Esophagus muscularis mucosa (tissue), 4 donors: ENCODE results near the gene FADD. TPM values are rescaled to one million over a fixed set of nuclear protein-coding genes. Genes with fewer than 3 reads are reported as not detected.

Experiments used
- DNase-seq: peaks from one replicate; pipeline ENCODE4 v3.0.0-alpha.2; 2017; ENCODE audit errors: extremely low spot score
- H3K27ac ChIP-seq, 4 donors: fragments of 200-600 bp; sonication (generic); replicated peaks in 1 of 4; 1 replicate in 3 of 4; 2 replicates in 1 of 4; pipeline ENCODE4 v1.5.1; 2016 to 2019; ENCODE audit warnings: mild to moderate bottlenecking in 1 of 4
- H3K27me3 ChIP-seq, 4 donors: fragments of 200-600 bp; sonication (generic); one replicate each; pipeline versions ENCODE4 v1.5.1 to v1.6.0; 2016 to 2019
- H3K36me3 ChIP-seq, 4 donors: fragments of 200-600 bp; sonication (generic); one replicate each; pipeline ENCODE4 v1.5.1; 2016 to 2019
- H3K4me1 ChIP-seq, 4 donors: fragments of 200-600 bp; sonication (generic); one replicate each; pipeline ENCODE4 v1.5.1; 2016 to 2019
- H3K4me3 ChIP-seq, 4 donors: fragments of 200-600 bp; sonication (generic); 1 replicate in 2 of 4; 2 replicates in 2 of 4; pipeline ENCODE4 v1.5.1; 2016 to 2019; ENCODE audit warnings: mild to moderate bottlenecking in 4 of 4, moderate library complexity in 1 of 4
- H3K9me3 ChIP-seq, 4 donors: fragments of 200-600 bp; sonication (generic); 1 replicate in 3 of 4; 2 replicates in 1 of 4; pipeline ENCODE4 v1.5.1; 2016 to 2019
- CTCF ChIP-seq, 3 experiments: fragments of 200-600 bp in 2 of 3; fragments of 450-650 bp in 1 of 3; sonication (generic) in 2 of 3; IDR thresholded peaks; one replicate each; pipeline ENCODE4 v1.5.1; 2017 to 2019; ENCODE audit warnings: antibody characterized with exemption in 3 of 3, mild to moderate bottlenecking in 2 of 3, moderate library complexity in 1 of 3
- EP300 ChIP-seq: sonication (generic); formaldehyde crosslinking; IDR thresholded peaks from one replicate; pipeline ENCODE4 v1.6.1; 2017; ENCODE audit warnings: antibody characterized with exemption
- POLR2A ChIP-seq: fragments of 450-650 bp; IDR thresholded peaks from one replicate; pipeline ENCODE4 v1.6.1; 2017; ENCODE audit warnings: antibody characterized with exemption, moderate library complexity, mild to moderate bottlenecking, low read depth
- POLR2AphosphoS5 ChIP-seq, 2 donors: sonication (generic); formaldehyde crosslinking; IDR thresholded peaks; one replicate each; pipeline ENCODE4 v1.6.1; 2017; ENCODE audit warnings: antibody characterized with exemption in 2 of 2
- WGBS: methylation state at CpG from one replicate; pipeline ENCODE4 v1.1.5; 2018; 5-methylcytosine and 5-hydroxymethylcytosine counted together
- intact Hi-C: fragments of 100-400 bp; cut with DNase I; formaldehyde crosslinking; loops from one replicate; pipeline ENCODE4 v1.15.1; 2023
- total RNA-seq, 4 donors: library from RNA; depleted of rRNA; stranded (reverse); fragments of >200 nt; gene quantifications; one replicate each; pipeline versions ENCODE4 v1.1.0 to v1.2.1, GENCODE V29; 2016

Gene FADD
- 10 to 100 TPM; 14.5 to 33.3 (median 21.5) TPM for total RNA-seq

GRCh38 chr11:70202920-70203750 is at the start of gene FADD:
TSS of gene FADD (plus strand) at chr11:70203296. CDS start at chr11:70203460, 164 bp downstream.
- H3K9me3 ChIP-seq, result no peaks in the 10 kb centered on the region
- intact Hi-C loops, result loop anchor here (5.0 kb wide), 1 partner anchor 199 kb away; no protein-coding TSS in a partner anchor

GRCh38 chr11:70155386-70155785 is 47.7 kb upstream of the FADD start:
- WGBS, result 80% methylated on average over 11 of the region's 14 CpGs
- H3K4me1 ChIP-seq, result peaks cover 0 to 9% (median 3%) of the 10 kb centered on the region in 4 donors
- peaks cover 0 to 4% (median 0%) of the 10 kb centered on the region in 4 donors for H3K27me3 ChIP-seq
- no peak for TF ChIP-seq EP300
- TF ChIP-seq POLR2A, result no peak
- TF ChIP-seq POLR2AphosphoS5 (IDR thresholded peaks at IDR 0.05), result no peak
- no peak for TF ChIP-seq CTCF (IDR thresholded peaks at IDR 0.05)
- H3K36me3 ChIP-seq, result no peaks in the 10 kb centered on the region
- H3K27ac ChIP-seq, result no peak overlapping the region
- H3K4me3 ChIP-seq, result no peak overlapping the region
- intact Hi-C loops, result no loop called here
- no peaks in the 10 kb centered on the region for H3K9me3 ChIP-seq
- no peak for DNase-seq

More at GRCh38 chr11:70202920-70203750, at the start of gene FADD:
- Histone ChIP-seq H3K4me1 (peaks cover 22 to 39% (median 25%) of the 10 kb centered on the region in 4 donors), H3K36me3 (peaks cover 9 to 36% (median 28%) of the 10 kb centered on the region in 4 donors), H3K27me3 (peaks cover 0 to 12% (median 0%) of the 10 kb centered on the region in 4 donors), H3K4me3 (peak within 1 kb of the TSS; percentile 79 to 96 (median 92)), H3K27ac (peak within 1 kb of the TSS; percentile 85 to 96 (median 91))
- DNase-seq, result peak; percentile 96
- TF ChIP-seq POLR2A (peak; percentile 52), POLR2AphosphoS5 (IDR thresholded peaks at IDR 0.05) (peak; percentile 90), EP300 (no peak), CTCF (IDR thresholded peaks at IDR 0.05) (peak in 1 of 3 experiments; percentile 11)
- 0% methylated on average over 31 of the region's 91 CpGs for WGBS

GRCh38 chr11:70156291-70157037 is 46.6 kb upstream of the FADD start:
- Histone ChIP-seq H3K36me3 (no peaks in the 10 kb centered on the region), H3K4me3 (no peak overlapping the region), H3K9me3 (no peaks in the 10 kb centered on the region), H3K4me1 (peaks cover 0 to 9% (median 3%) of the 10 kb centered on the region in 4 donors), H3K27ac (no peak overlapping the region), H3K27me3 (peaks cover 0 to 4% (median 0%) of the 10 kb centered on the region in 4 donors)
- WGBS, result 84% methylated on average over 18 of the region's 18 CpGs
- DNase-seq, result no peak
- intact Hi-C loops, result no loop called here
- TF ChIP-seq EP300, result no peak
- TF ChIP-seq POLR2AphosphoS5 (IDR thresholded peaks at IDR 0.05), result no peak
- no peak for TF ChIP-seq POLR2A
- TF ChIP-seq CTCF (IDR thresholded peaks at IDR 0.05), result no peak

GRCh38 chr11:70158201-70158600 is 44.9 kb upstream of the FADD start:
- Histone ChIP-seq H3K27ac (no peak overlapping the region), H3K36me3 (no peaks in the 10 kb centered on the region), H3K27me3 (peaks cover 0 to 16% (median 0%) of the 10 kb centered on the region in 4 donors), H3K9me3 (no peaks in the 10 kb centered on the region), H3K4me1 (peaks cover 0 to 9% (median 3%) of the 10 kb centered on the region in 4 donors), H3K4me3 (no peak overlapping the region)
- 63% methylated on average over 8 of the region's 8 CpGs for WGBS
- intact Hi-C loops, result no loop called here
- TF ChIP-seq CTCF (IDR thresholded peaks at IDR 0.05), result no peak
- TF ChIP-seq POLR2A, result no peak
- TF ChIP-seq EP300, result no peak
- TF ChIP-seq POLR2AphosphoS5 (IDR thresholded peaks at IDR 0.05), result no peak
- DNase-seq, result no peak
